Neural crest cell (in vitro differentiated cells): ENCODE measurements around the gene PRLR. TPM values are rescaled to one million over a fixed set of nuclear protein-coding genes. Genes with fewer than 3 reads are reported as not detected.
A peak's percentile ranks its signal among the peaks of the same experiment; 100 is the strongest.

Experiments
- DNase-seq: peaks from one replicate; pipeline ENCODE4 v3.0.0; 2021; ENCODE audit warnings: low read depth, mixed read lengths, low spot score
- H3K27ac Mint-ChIP-seq: one replicate; pipeline ENCODE4 v1.8.0; 2021; ENCODE audit warnings: mild to moderate bottlenecking, mixed read lengths; ENCODE audit not compliant: unreplicated experiment
- H3K27me3 Mint-ChIP-seq: 2 replicates; pipeline ENCODE4 v1.8.0; 2021; ENCODE audit warnings: low read depth, mild to moderate bottlenecking, mixed read lengths
- H3K36me3 Mint-ChIP-seq: 2 replicates; pipeline ENCODE4 v1.8.0; 2021; ENCODE audit warnings: low read depth, mild to moderate bottlenecking, mixed read lengths
- H3K4me1 Mint-ChIP-seq: 2 replicates; pipeline ENCODE4 v1.8.0; 2021; ENCODE audit warnings: mixed read lengths
- H3K4me3 Mint-ChIP-seq: one replicate; pipeline ENCODE4 v1.8.0; 2021; ENCODE audit warnings: mild to moderate bottlenecking, mixed read lengths
- H3K9me3 Mint-ChIP-seq: 2 replicates; pipeline ENCODE4 v1.8.0; 2021; ENCODE audit warnings: mixed read lengths
- CTCF ChIP-seq: fragments of 200-600 bp; sonication (generic); conservative IDR thresholded peaks from 2 replicates; pipeline ENCODE4 v1.5.0; 2021; ENCODE audit warnings: antibody characterized with exemption, mild to moderate bottlenecking
- total RNA-seq: library from RNA; stranded (reverse); gene quantifications from 2 replicates; pipeline ENCODE4 v1.2.1, GENCODE V29; 2021

Gene PRLR
- total RNA-seq, 1 donor from 2014 or later: 0.58 TPM

GRCh38 chr5:35081134-35081533 lies 149.2 kb downstream of the PRLR start:
- no peak for DNase-seq
- Mint-ChIP-seq H3K9me3 (peaks cover 13% of the 10 kb centered on the region), H3K27me3 (no peaks in the 10 kb centered on the region), H3K27ac (no peak overlapping the region), H3K4me3 (no peak overlapping the region), H3K36me3 (peaks cover 3% of the 10 kb centered on the region), H3K4me1 (no peaks in the 10 kb centered on the region)
- TF ChIP-seq CTCF: no peak

- H3K9me3 Mint-ChIP-seq: peaks cover 19% of the 10 kb centered on the region
- peaks cover 3% of the 10 kb centered on the region for H3K36me3 Mint-ChIP-seq
- no peaks in the 10 kb centered on the region for H3K27me3 Mint-ChIP-seq
- TF ChIP-seq CTCF: no peak
- no peak for DNase-seq
- no peaks in the 10 kb centered on the region for H3K4me1 Mint-ChIP-seq
- no peak overlapping the region for H3K27ac Mint-ChIP-seq
- H3K4me3 Mint-ChIP-seq: no peak overlapping the region
Observed at GRCh38 chr5:35073160-35073559, 157.1 kb downstream of the PRLR start.

GRCh38 chr5:35069188-35069587 lies 161.1 kb downstream of the PRLR start:
- H3K27ac Mint-ChIP-seq: no peak overlapping the region
- no peak for DNase-seq
- TF ChIP-seq CTCF: no peak
- peaks cover 3% of the 10 kb centered on the region for H3K9me3 Mint-ChIP-seq
- no peak overlapping the region for H3K4me3 Mint-ChIP-seq
- no peaks in the 10 kb centered on the region for H3K36me3 Mint-ChIP-seq
- no peaks in the 10 kb centered on the region for H3K27me3 Mint-ChIP-seq
- no peaks in the 10 kb centered on the region for H3K4me1 Mint-ChIP-seq

- H3K27me3 Mint-ChIP-seq: no peaks in the 10 kb centered on the region
- no peaks in the 10 kb centered on the region for H3K9me3 Mint-ChIP-seq
- H3K4me3 Mint-ChIP-seq: no peak overlapping the region
- no peaks in the 10 kb centered on the region for H3K4me1 Mint-ChIP-seq
- TF ChIP-seq CTCF: no peak
- no peak for DNase-seq
- H3K27ac Mint-ChIP-seq: no peak overlapping the region
- no peaks in the 10 kb centered on the region for H3K36me3 Mint-ChIP-seq
Observed at GRCh38 chr5:35067985-35068384, 162.3 kb downstream of the PRLR start.

GRCh38 chr5:35066260-35066795 lies 164.0 kb downstream of the PRLR start:
- Mint-ChIP-seq H3K27me3 (no peaks in the 10 kb centered on the region), H3K9me3 (no peaks in the 10 kb centered on the region), H3K36me3 (no peaks in the 10 kb centered on the region), H3K4me1 (no peaks in the 10 kb centered on the region), H3K4me3 (no peak overlapping the region), H3K27ac (peak overlapping the region; percentile 20)
- no peak for DNase-seq
- TF ChIP-seq CTCF: no peak
